Ascending aorta (tissue), 2 donors: ENCODE data around the gene PLXDC1. TPM values are rescaled to one million over a fixed set of nuclear protein-coding genes. Genes with fewer than 3 reads are reported as not detected.
"Not testable (repeated sequence)": the region's sequence is repeated elsewhere in the genome, so short reads cannot be mapped to it uniquely, and the experiment has no call there.

Source experiments
- DNase-seq, 2 donors: peaks; one replicate each; pipeline ENCODE4 v3.0.0-alpha.2; 2019; ENCODE audit warnings: low spot score in 2 of 2
- H3K27ac ChIP-seq, 2 donors: fragments of 200-600 bp; sonication (generic); one replicate each; pipeline ENCODE4 v1.5.1; 2016 to 2017; ENCODE audit warnings: mild to moderate bottlenecking in 1 of 2
- H3K27me3 ChIP-seq: fragments of 200-600 bp; sonication (generic); one replicate; pipeline ENCODE4 v1.5.1; 2017
- H3K36me3 ChIP-seq, 2 donors: fragments of 200-600 bp; sonication (generic); one replicate each; pipeline ENCODE4 v1.5.1; 2016
- H3K4me1 ChIP-seq, 2 donors: fragments of 200-600 bp; sonication (generic); one replicate each; pipeline ENCODE4 v1.5.1; 2016 to 2017; ENCODE audit warnings: mild to moderate bottlenecking in 1 of 2
- H3K4me3 ChIP-seq, 2 donors: fragments of 200-600 bp; sonication (generic); one replicate each; pipeline ENCODE4 v1.5.1; 2016 to 2017; ENCODE audit warnings: mild to moderate bottlenecking in 1 of 2
- H3K9me3 ChIP-seq, 2 donors: fragments of 200-600 bp; sonication (generic); one replicate each; pipeline ENCODE4 v1.5.1; 2016
- intact Hi-C: fragments of 100-400 bp; cut with DNase I; formaldehyde crosslinking; loops from one replicate; pipeline ENCODE4 v1.15.1; 2023
- total RNA-seq: library from RNA; depleted of rRNA; stranded (reverse); fragments of >200 nt; gene quantifications from one replicate; pipeline ENCODE4 v1.1.0, GENCODE V29; 2016
- TF ChIP-seq, protein P1 (sequence below), 3 experiments: fragments of 200-600 bp in 2 of 3; fragments of 450-650 bp in 1 of 3; sonication (generic) in 2 of 3; IDR thresholded peaks; one replicate each; pipeline ENCODE4 v1.5.1; 2016 to 2019; ENCODE audit warnings: antibody characterized with exemption in 3 of 3, mild to moderate bottlenecking in 1 of 3, moderate library complexity in 1 of 3

PLXDC1 gene
- total RNA-seq, 1 donor from 2014 or later = 23.8 TPM

DNA sequence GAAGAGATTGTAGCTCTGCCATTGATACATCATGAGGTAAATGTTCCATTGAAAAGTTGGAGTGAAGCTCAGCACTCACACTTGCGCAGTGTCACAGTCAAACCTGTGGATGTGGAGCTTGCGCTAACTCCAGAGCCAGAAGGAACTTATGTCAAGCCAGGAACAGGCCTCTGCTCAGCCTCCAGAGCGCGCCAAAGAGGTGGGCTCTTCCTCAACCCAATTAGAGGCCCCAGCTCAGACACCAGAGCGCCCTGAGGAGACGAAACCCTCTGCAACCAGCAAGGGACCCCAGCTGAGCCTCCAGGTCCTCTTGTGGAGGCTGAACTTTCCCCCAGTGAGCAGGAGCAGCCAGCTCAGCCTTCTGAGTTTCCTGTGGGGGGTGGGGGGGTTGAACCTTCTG, 122.7 kb downstream of the PLXDC1 start:
- DNase-seq = no peak
- Histone ChIP-seq H3K4me3 (no peak overlapping the region), H3K9me3 (no peaks in the 10 kb centered on the region), H3K36me3 (no peaks in the 10 kb centered on the region), H3K27me3 (no peaks in the 10 kb centered on the region), H3K27ac (no peak overlapping the region), H3K4me1 (peaks cover 0 to 6% of the 10 kb centered on the region in 2 donors)
- intact Hi-C loops = no loop called here
- TF ChIP-seq, protein P1, sequence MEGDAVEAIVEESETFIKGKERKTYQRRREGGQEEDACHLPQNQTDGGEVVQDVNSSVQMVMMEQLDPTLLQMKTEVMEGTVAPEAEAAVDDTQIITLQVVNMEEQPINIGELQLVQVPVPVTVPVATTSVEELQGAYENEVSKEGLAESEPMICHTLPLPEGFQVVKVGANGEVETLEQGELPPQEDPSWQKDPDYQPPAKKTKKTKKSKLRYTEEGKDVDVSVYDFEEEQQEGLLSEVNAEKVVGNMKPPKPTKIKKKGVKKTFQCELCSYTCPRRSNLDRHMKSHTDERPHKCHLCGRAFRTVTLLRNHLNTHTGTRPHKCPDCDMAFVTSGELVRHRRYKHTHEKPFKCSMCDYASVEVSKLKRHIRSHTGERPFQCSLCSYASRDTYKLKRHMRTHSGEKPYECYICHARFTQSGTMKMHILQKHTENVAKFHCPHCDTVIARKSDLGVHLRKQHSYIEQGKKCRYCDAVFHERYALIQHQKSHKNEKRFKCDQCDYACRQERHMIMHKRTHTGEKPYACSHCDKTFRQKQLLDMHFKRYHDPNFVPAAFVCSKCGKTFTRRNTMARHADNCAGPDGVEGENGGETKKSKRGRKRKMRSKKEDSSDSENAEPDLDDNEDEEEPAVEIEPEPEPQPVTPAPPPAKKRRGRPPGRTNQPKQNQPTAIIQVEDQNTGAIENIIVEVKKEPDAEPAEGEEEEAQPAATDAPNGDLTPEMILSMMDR (IDR thresholded peaks at IDR 0.05) = no peak

DNA sequence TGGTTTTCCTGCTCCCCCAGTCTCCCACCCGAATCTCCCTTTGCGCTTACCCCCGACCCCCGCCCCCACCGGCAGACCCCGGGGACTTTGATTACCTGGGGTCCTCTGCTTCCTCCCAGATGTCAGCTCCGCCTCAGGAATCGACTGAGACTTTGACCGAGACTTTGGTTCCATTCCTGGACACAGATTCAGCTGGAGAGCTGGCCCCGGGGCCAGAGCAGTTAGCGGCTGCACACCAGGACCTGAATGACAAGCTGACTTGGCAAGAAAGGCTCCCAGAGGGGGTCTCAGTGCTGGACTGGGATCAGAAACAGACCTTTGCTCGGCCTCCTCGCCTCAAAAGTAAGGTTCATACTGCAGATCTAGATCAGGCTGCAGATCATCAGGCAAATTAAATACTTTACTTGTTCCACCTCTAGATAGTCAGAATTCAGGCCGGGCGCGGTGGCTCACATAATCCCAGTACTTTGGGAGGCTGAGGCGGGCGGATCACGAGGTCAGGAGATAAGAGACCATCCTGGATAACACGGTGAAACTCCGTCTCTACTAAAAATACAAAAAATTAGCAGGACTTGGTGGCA, 123.9 kb downstream of the PLXDC1 start:
- no peaks in the 10 kb centered on the region for H3K36me3 ChIP-seq
- H3K27ac ChIP-seq = no peak overlapping the region
- H3K4me1 ChIP-seq = peaks cover 0 to 6% of the 10 kb centered on the region in 2 donors
- intact Hi-C loops = no loop called here
- DNase-seq = no peak
- no peaks in the 10 kb centered on the region for H3K27me3 ChIP-seq
- peak overlapping the region; percentile 50 to 58 for H3K4me3 ChIP-seq
- no peaks in the 10 kb centered on the region for H3K9me3 ChIP-seq
- TF ChIP-seq, protein P1 (IDR thresholded peaks at IDR 0.05) = no peak

DNA sequence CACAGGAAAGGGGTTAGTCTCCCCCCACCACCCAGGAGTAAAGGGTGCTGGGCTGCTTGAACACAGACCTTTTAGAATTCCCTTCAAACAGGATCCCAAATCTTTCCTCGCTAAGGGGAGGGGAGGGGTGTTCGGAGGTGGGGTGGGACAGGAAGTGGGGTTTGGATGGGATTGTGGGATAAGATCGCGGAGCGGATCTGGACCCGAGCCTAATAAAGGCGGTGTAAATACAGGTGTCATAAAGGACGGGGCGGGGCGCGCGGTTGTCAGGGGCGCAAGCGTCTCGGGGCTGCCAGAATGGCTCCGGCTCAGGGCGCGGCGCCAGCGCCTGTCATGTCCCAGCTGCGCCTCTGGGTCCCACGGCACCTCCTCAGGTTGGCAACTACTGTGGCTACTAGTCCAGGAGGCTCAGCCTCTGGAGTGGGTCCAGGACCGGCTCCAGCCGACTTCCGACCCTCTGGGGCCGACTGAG, 124.4 kb downstream of the PLXDC1 start:
- no peak overlapping the region for H3K27ac ChIP-seq
- intact Hi-C loops = no loop called here
- H3K9me3 ChIP-seq = no peaks in the 10 kb centered on the region
- H3K36me3 ChIP-seq = no peaks in the 10 kb centered on the region
- TF ChIP-seq, protein P1 (IDR thresholded peaks at IDR 0.05) = peak in 1 of 3 experiments; percentile 18
- peak overlapping the region; percentile 50 to 58 for H3K4me3 ChIP-seq
- DNase-seq = peak in 1 of 2 donors; percentile 73
- H3K4me1 ChIP-seq = peaks cover 0 to 6% of the 10 kb centered on the region in 2 donors
- H3K27me3 ChIP-seq = no peaks in the 10 kb centered on the region

- intact Hi-C loops, H3K27me3 ChIP-seq, H3K4me1 ChIP-seq, H3K27ac ChIP-seq, H3K4me3 ChIP-seq, H3K9me3 ChIP-seq, DNase-seq, H3K36me3 ChIP-seq: not testable (repeated sequence)
Measured at GRCh38 chr17:39026346-39026745, 125.1 kb downstream of the PLXDC1 start.

DNA sequence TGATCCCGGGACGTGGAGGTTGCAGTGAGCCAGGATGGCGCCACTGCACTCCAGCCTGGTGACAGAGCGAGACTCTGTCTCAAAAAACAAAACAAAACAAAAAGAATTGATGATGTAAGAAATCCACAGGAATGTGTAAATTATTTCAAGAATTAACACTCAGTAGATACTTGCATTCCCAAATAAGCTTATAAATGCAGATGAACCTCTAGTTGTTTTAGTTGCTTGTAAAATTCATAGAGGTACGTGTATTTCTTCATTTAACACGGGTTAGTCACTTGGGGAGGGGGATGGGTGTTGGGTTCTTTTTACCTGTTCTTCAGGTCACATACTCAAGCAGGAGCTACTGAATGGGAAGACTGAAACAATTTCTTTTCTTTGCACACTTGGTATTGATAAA, 128.5 kb downstream of the PLXDC1 start:
- H3K27ac ChIP-seq = no peak overlapping the region
- no peak for DNase-seq
- H3K9me3 ChIP-seq = no peaks in the 10 kb centered on the region
- peaks cover 0 to 6% of the 10 kb centered on the region in 2 donors for H3K4me1 ChIP-seq
- no peaks in the 10 kb centered on the region for H3K27me3 ChIP-seq
- intact Hi-C loops = no loop called here
- no peaks in the 10 kb centered on the region for H3K36me3 ChIP-seq
- TF ChIP-seq, protein P1 (IDR thresholded peaks at IDR 0.05) = no peak
- H3K4me3 ChIP-seq = no peak overlapping the region

GRCh38 chr17:39020037-39020436, 131.4 kb downstream of the PLXDC1 start:
- H3K36me3 ChIP-seq, H3K27me3 ChIP-seq, DNase-seq, H3K27ac ChIP-seq, H3K4me3 ChIP-seq, H3K9me3 ChIP-seq, intact Hi-C loops, H3K4me1 ChIP-seq: not testable (repeated sequence)
